IMR-90 (cell line): Measurements from ENCODE around the gene NRL. TPM values are rescaled to one million over a fixed set of nuclear protein-coding genes. Genes with fewer than 3 reads are reported as not detected.

Source experiments
- ATAC-seq: fragments of 200-7000 bp; cut with Tn5 transposase; 2 replicates; pipeline ENCODE4 v1.9.1; 2020; ENCODE audit warnings: low read depth, mild to moderate bottlenecking, moderate library complexity
- BruUV-seq: library from RNA; stranded (reverse); fragments of 400-500 nt; replicated peaks from 2 replicates; lab custom pipeline; 2021; lab: Mats Ljungman, UMichigan
- CTCF ChIA-PET: fragments of 300-600 bp; formaldehyde crosslinking; extraction: SDS; loops from one replicate; lab custom pipeline; 2021; ENCODE audit warnings: antibody characterized with exemption; lab: Yijun Ruan, JAX
- POLR2A ChIA-PET: fragments of 300-600 bp; sonication (Branson Sonifier 250); formaldehyde crosslinking; loops from one replicate; lab custom pipeline; 2022; ENCODE audit warnings: antibody characterized with exemption; ENCODE audit not compliant: unreplicated experiment; lab: Charles Lee
- DNase-seq: peaks from one replicate; pipeline ENCODE4 v3.0.0; 2013
- H2AFZ ChIP-seq: replicated peaks from 2 replicates; pipeline ENCODE3; 2013; ENCODE audit warnings: low read length, mild to moderate bottlenecking; ENCODE audit not compliant: poor library complexity
- H2AK5ac ChIP-seq: 2 replicates; pipeline ENCODE4 v1.6.1; 2013; ENCODE audit warnings: low read depth, low read length, inconsistent platforms
- H2AK9ac ChIP-seq: replicated peaks from 2 replicates; pipeline ENCODE3; 2013; ENCODE audit warnings: mild to moderate bottlenecking, low read depth, low read length, moderate library complexity; ENCODE audit not compliant: poor library complexity
- H2BK120ac ChIP-seq: 2 replicates; pipeline ENCODE4 v1.6.1; 2013; ENCODE audit warnings: low read depth, low read length, inconsistent platforms
- H2BK15ac ChIP-seq: 3 replicates; pipeline ENCODE4 v1.6.1; 2013; ENCODE audit warnings: low read depth, low read length, inconsistent platforms
- H2BK20ac ChIP-seq: 2 replicates; pipeline ENCODE4 v1.6.1; 2013; ENCODE audit warnings: low read depth, mild to moderate bottlenecking, inconsistent platforms, low read length, moderate library complexity
- H2BK5ac ChIP-seq: 2 replicates; pipeline ENCODE4 v1.6.1; 2013; ENCODE audit warnings: mild to moderate bottlenecking, low read depth, low read length, inconsistent platforms; ENCODE audit not compliant: poor library complexity, severe bottlenecking
- H3K14ac ChIP-seq: replicated peaks from 2 replicates; pipeline ENCODE4 v1.6.1; 2013; ENCODE audit warnings: low read depth, low read length, inconsistent platforms
- H3K18ac ChIP-seq: 2 replicates; pipeline ENCODE4 v1.6.1; 2013; ENCODE audit warnings: low read depth, low read length, control low read depth
- H3K23ac ChIP-seq: 2 replicates; pipeline ENCODE4 v1.6.1; 2013; ENCODE audit warnings: low read depth, low read length, inconsistent platforms
- H3K27ac ChIP-seq: 2 replicates; pipeline ENCODE4 v1.5.1; 2013; ENCODE audit warnings: mild to moderate bottlenecking, control low read depth, low read length; ENCODE audit not compliant: insufficient read depth
- H3K27me3 ChIP-seq: 2 replicates; pipeline ENCODE4 v1.6.1; 2013; ENCODE audit warnings: low read length; ENCODE audit not compliant: control insufficient read depth, insufficient read depth
- H3K36me3 ChIP-seq: 2 replicates; pipeline ENCODE4 v1.6.1; 2013; ENCODE audit warnings: low read length, mixed read lengths; ENCODE audit not compliant: control insufficient read depth, insufficient read depth
- H3K4ac ChIP-seq: 2 replicates; pipeline ENCODE4 v1.6.1; 2013; ENCODE audit warnings: low read depth, low read length, inconsistent platforms
- H3K4me1 ChIP-seq: 2 replicates; pipeline ENCODE4 v1.6.1; 2013; ENCODE audit warnings: low read length, mixed read lengths; ENCODE audit not compliant: control insufficient read depth, insufficient read depth
- H3K4me2 ChIP-seq: 2 replicates; pipeline ENCODE4 v1.6.1; 2013; ENCODE audit warnings: low read depth, mild to moderate bottlenecking, control low read depth, low read length, moderate library complexity
- H3K4me3 ChIP-seq: 2 replicates; pipeline ENCODE4 v1.5.1; 2013; ENCODE audit warnings: low read depth, mild to moderate bottlenecking, control low read depth, low read length, moderate library complexity; ENCODE audit not compliant: insufficient read depth
- H3K56ac ChIP-seq: 2 replicates; pipeline ENCODE4 v1.6.1; 2013; ENCODE audit warnings: low read length, inconsistent platforms; ENCODE audit not compliant: insufficient read depth; ENCODE audit errors: extremely low read depth
- H3K79me1 ChIP-seq, 2 experiments: 2 replicates each; pipeline ENCODE4 v1.6.1; 2013; ENCODE audit warnings: low read length in 2 of 2, inconsistent platforms in 1 of 2, low read depth in 1 of 2
- H3K9ac ChIP-seq: 2 replicates; pipeline ENCODE4 v1.6.1; 2013; ENCODE audit warnings: low read depth, low read length, control low read depth
- H3K9me1 ChIP-seq: 2 replicates; pipeline ENCODE4 v1.6.1; 2013; ENCODE audit warnings: low read length, inconsistent platforms; ENCODE audit not compliant: insufficient read depth
- H3K9me3 ChIP-seq: 2 replicates; pipeline ENCODE4 v1.6.1; 2013; ENCODE audit warnings: low read length; ENCODE audit not compliant: control insufficient read depth, insufficient read depth
- H4K20me1 ChIP-seq: 2 replicates; pipeline ENCODE4 v1.6.1; 2013; ENCODE audit warnings: low read length, inconsistent platforms; ENCODE audit not compliant: insufficient read depth
- H4K5ac ChIP-seq: 2 replicates; pipeline ENCODE4 v1.6.1; 2013; ENCODE audit warnings: mild to moderate bottlenecking, low read depth, low read length, control low read depth
- H4K8ac ChIP-seq, 2 experiments: 2 replicates each; pipeline ENCODE4 v1.6.1; 2013; ENCODE audit warnings: low read depth in 2 of 2, low read length in 2 of 2, control low read depth in 1 of 2, inconsistent platforms in 1 of 2
- H4K91ac ChIP-seq: 2 replicates; pipeline ENCODE4 v1.6.1; 2013; ENCODE audit warnings: low read depth, low read length, inconsistent platforms; ENCODE audit not compliant: insufficient read depth
- CHD1 ChIP-seq: IDR thresholded peaks from 2 replicates; pipeline ENCODE4 v1.6.1; 2012; ENCODE audit warnings: low read depth, low read length, improper control_type of control experiment
- MAFK ChIP-seq: IDR thresholded peaks from 2 replicates; pipeline ENCODE4 v1.6.1; 2012; ENCODE audit warnings: low read depth, low read length, improper control_type of control experiment
- RAD21 ChIP-seq: IDR thresholded peaks from 2 replicates; pipeline ENCODE4 v1.6.1; 2012; ENCODE audit warnings: low read length, improper control_type of control experiment
- WGBS, 2 experiments: methylation state at CpG; one replicate each; pipeline versions ENCODE4 v1.1.5 to v1.1.7; 2013; ENCODE audit warnings: missing lambda C conversion rate in 2 of 2; ENCODE audit not compliant: insufficient read length in 1 of 2; ENCODE audit errors: extremely low coverage in 2 of 2; 5-methylcytosine and 5-hydroxymethylcytosine counted together
- dilution Hi-C: fragments of 300-500 bp; cut with HindIII; formaldehyde crosslinking; loops from one replicate; pipeline ENCODE4 v1.14.3; 2018; ENCODE audit warnings: low sequenced_read_pairs; ENCODE audit not compliant: unreplicated experiment
- in situ Hi-C: fragments of 300-500 bp; cut with MboI; formaldehyde crosslinking; loops from 3 replicates; pipeline ENCODE4 v1.14.3; 2019; ENCODE audit warnings: low sequenced_read_pairs, inconsistent platforms, mixed read lengths
- intact Hi-C: fragments of 100-400 bp; cut with micrococcal nuclease; formaldehyde crosslinking; loops from 2 replicates; pipeline ENCODE4 v1.10.0; 2022
- polyA plus RNA-seq, 3 experiments: library from polyadenylated mRNA; depleted of rRNA; stranded (reverse); fragments of >200 nt; gene quantifications; 2 replicates each; pipeline ENCODE4 v1.2.3, GENCODE V29; 2012; ENCODE audit warnings: low replicate concordance in 1 of 3
- total RNA-seq: library from RNA; depleted of rRNA; stranded (reverse); fragments of >200 nt; gene quantifications from 2 replicates; pipeline ENCODE4 v1.2.3, GENCODE V29; 2012

The NRL gene
- total and polyA plus RNA-seq, 2 of the 4 experiments (the other 2 are of a cell fraction): 0.18 to 0.70 TPM

DNA sequence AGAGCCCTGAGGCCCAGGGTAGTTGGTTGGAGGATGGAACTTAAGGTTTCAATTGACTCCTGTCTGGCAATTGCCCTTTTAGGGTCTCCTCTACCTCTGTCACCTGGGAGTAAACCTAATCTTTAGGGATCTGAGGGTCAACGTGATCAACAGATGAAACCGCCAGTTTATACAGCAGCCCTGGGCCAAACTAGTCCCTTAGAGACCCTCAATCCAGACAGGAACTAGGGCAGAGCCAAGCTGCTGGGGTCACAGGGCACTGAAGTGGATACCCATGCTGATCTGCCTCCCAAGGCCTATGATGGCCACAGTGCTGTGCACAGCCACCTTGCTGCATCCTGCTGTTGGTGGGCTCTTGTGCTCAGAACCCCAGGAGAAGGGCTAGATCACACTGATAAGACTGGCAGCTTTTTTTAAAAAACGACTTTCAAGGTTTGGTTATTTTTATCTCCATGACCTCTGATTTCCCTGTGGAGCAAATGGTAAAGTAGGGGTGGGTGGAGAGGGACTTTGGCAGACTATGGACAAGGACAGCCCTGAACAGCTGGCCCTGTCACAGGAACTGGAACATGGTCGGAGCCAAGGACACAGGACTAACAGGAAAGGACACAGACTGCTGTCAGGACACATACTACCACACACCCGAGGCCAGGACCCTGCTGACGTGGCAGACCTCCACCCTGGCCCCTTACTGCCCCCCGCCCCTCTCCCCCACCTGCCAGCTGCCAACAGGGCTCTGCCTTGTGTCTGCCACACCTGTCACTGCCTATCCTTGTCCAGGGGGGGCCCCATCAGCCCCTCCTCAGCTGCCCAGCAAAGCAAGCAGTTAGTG, 16.2 kb upstream of the NRL start:
- DNase-seq: no peak
- Histone ChIP-seq H4K5ac (no peak overlapping the region), H3K4me3 (no peak overlapping the region), H3K9me3 (no peaks in the 10 kb centered on the region), H3K14ac (no peak overlapping the region), H4K91ac (no peak overlapping the region), H4K8ac (no peak overlapping the region), H2BK15ac (no peak overlapping the region), H3K9me1 (no peaks in the 10 kb centered on the region), H2AFZ (no peak overlapping the region), H3K18ac (no peak overlapping the region), H2BK5ac (no peak overlapping the region), H3K4me1 (peaks cover 2% of the 10 kb centered on the region; the same call in 1 of the 2 replicates), H4K20me1 (no peaks in the 10 kb centered on the region), H2BK120ac (no peak overlapping the region), H3K4me2 (no peak overlapping the region), H3K56ac (no peak overlapping the region), H2AK5ac (no peak overlapping the region), H2BK20ac (no peak overlapping the region), H2AK9ac (no peak overlapping the region), H3K79me1 (no peaks in the 10 kb centered on the region), H3K36me3 (no peaks in the 10 kb centered on the region), H3K4ac (no peak overlapping the region), H3K27ac (no peak overlapping the region), H3K9ac (no peak overlapping the region), H3K27me3 (no peaks in the 10 kb centered on the region), H3K23ac (no peak overlapping the region)
- no peak for ATAC-seq
- TF ChIP-seq RAD21 (no peak), MAFK (no peak), CHD1 (no peak)
- POLR2A ChIA-PET: no interaction called here
- intact Hi-C loops (no loop called here), dilution Hi-C loops (no loop called here), in situ Hi-C loops (loop anchor here (10.0 to 25.0 kb wide), 3 partner anchors 304 to 1044 kb away; partner anchors contain the start of genes ACIN1, BCL2L2, C14orf119 and PABPN1)
- 63% methylated on average over 1 of the region's 7 CpGs; no CpG with 5 or more reads in 1 of the 2 experiments for WGBS, 2 experiments
- no TSS peak for BruUV-seq
- CTCF ChIA-PET: no interaction called here
